ENCODE measurements around the gene CDIPT. TPM values are rescaled to one million over a fixed set of nuclear protein-coding genes. Genes with fewer than 3 reads are reported as not detected.

The CDIPT gene
- total RNA-seq, 1 experiment from 2014 or later: 58.3 TPM

GRCh38 chr16:29892458-29892813, 29.4 kb upstream of the CDIPT start:
- BruUV-seq (replicated peaks): no TSS peak
- DNase-seq (ENCODE audit: low read depth, low spot score) (no peak), ATAC-seq (no peak)
- no peaks in the 10 kb centered on the region for H3K27me3 ChIP-seq (ENCODE audit: insufficient read depth, low read length)
- no peak overlapping the region for H3K9ac ChIP-seq (ENCODE audit: low read length)
- H3K9me2 ChIP-seq (ENCODE audit: insufficient read depth): no peaks in the 10 kb centered on the region
- RAD21 ChIA-PET (ENCODE audit: low non-redundant PET in 1 of 2, low total read pairs in 2 of 2, uncharacterized antibody in 2 of 2, unreplicated experiment in 2 of 2): no interaction called here
- H3K4me1 ChIP-seq (ENCODE audit: control insufficient read depth in 1 of 2, insufficient read depth in 2 of 2, low read length in 2 of 2): no peaks in the 10 kb centered on the region
- no peak overlapping the region for H3K27ac ChIP-seq (ENCODE audit: low read depth, low read length)
- no peaks in the 10 kb centered on the region for H4K20me1 ChIP-seq (ENCODE audit: insufficient read depth)
- TF ChIP-seq TCF7L2 (IDR thresholded peaks at IDR 0.05; ENCODE audit: borderline replicate concordance, extremely low read depth, insufficient read depth, insufficient read length) (no peak), ZBTB33 (IDR thresholded peaks at IDR 0.05; ENCODE audit: extremely low read depth, insufficient replicate concordance, low read length) (no peak), FOSL1 (IDR thresholded peaks at IDR 0.05; ENCODE audit: low read depth) (no peak), RAD21 (IDR thresholded peaks at IDR 0.05; ENCODE audit: low read depth) (no peak), SP1 (IDR thresholded peaks at IDR 0.05; ENCODE audit: low read depth) (no peak), EZH2phosphoT487 (IDR thresholded peaks at IDR 0.05; ENCODE audit: borderline replicate concordance) (no peak), CTCF (IDR thresholded peaks at IDR 0.05 in 2 of 3, conservative IDR thresholded peaks at IDR 0.05 in 1 of 3; ENCODE audit: borderline replicate concordance in 1 of 3, insufficient read depth in 1 of 3, low read depth in 2 of 3, low read length in 2 of 3) (no peak), ATF3 (IDR thresholded peaks at IDR 0.05) (no peak), SIN3A (IDR thresholded peaks at IDR 0.05; ENCODE audit: low read depth) (no peak), YY1 (IDR thresholded peaks at IDR 0.05; ENCODE audit: extremely low read depth, insufficient replicate concordance, low read depth, low read length) (no peak)
- no peaks in the 10 kb centered on the region for H3K79me2 ChIP-seq (ENCODE audit: insufficient read depth, low read length)
- CTCF ChIA-PET: no interaction called here
- H3K4me3 ChIP-seq (replicated peaks in 1 of 2; ENCODE audit: low read depth in 1 of 2, low read length in 2 of 2): no peak overlapping the region
- H2AFZ ChIP-seq (ENCODE audit: low read depth, low read length, poor library complexity, severe bottlenecking): no peak overlapping the region
- H3K36me3 ChIP-seq (ENCODE audit: control insufficient read depth in 1 of 2, insufficient read depth in 2 of 2, low read length in 2 of 2): no peaks in the 10 kb centered on the region
- no peak overlapping the region for H3K4me2 ChIP-seq (ENCODE audit: low read length)
- POLR2A ChIA-PET: no interaction called here
- intact Hi-C loops (cut with micrococcal nuclease): no loop called here
- no peaks in the 10 kb centered on the region for H3K9me3 ChIP-seq (ENCODE audit: control insufficient read depth in 1 of 2, insufficient read depth in 1 of 2, low read depth in 1 of 2, low read length in 2 of 2)

Measured in HCT116 (cell line).